HepG2 (cell line): ENCODE measurements around the gene UBE2QL1. TPM values are rescaled to one million over a fixed set of nuclear protein-coding genes. Genes with fewer than 3 reads are reported as not detected.

Source experiments
- ATAC-seq: fragments of 200-7000 bp; cut with Tn5 transposase; 3 replicates; pipeline ENCODE4 v1.9.1; 2020; ENCODE audit warnings: mild to moderate bottlenecking, moderate library complexity
- BruUV-seq: library from RNA; stranded (reverse); fragments of 400-500 nt; replicated peaks from 2 replicates; lab custom pipeline; 2021; lab: Mats Ljungman, UMichigan
- CTCF ChIA-PET: fragments of 300-600 bp; formaldehyde crosslinking; extraction: SDS; loops from one replicate; lab custom pipeline; 2021; ENCODE audit warnings: low total read pairs, inconsistent platforms, low intra/inter-chr PET ratio; lab: Yijun Ruan, JAX
- POLR2A ChIA-PET: fragments of 350-600 bp; sonication (Branson Sonifier 250); formaldehyde crosslinking; loops from one replicate; lab custom pipeline; 2020; ENCODE audit warnings: antibody characterized with exemption, inconsistent platforms; lab: Yijun Ruan, JAX
- DNase-seq: peaks from one replicate; pipeline ENCODE4 v3.0.0-alpha.2; 2015; ENCODE audit warnings: low spot score
- FAIRE-seq: peaks from 3 replicates; lab custom pipeline; 2011; peaks lifted over from hg19 to GRCh38; lab: Jason Lieb, UNC
- H2AFZ ChIP-seq: one replicate; pipeline ENCODE4 v1.6.1; 2011; ENCODE audit warnings: low read length, inconsistent platforms
- H3K27ac ChIP-seq: fragments of 300-600 bp; 3 replicates; pipeline ENCODE4 v1.8.0; 2011; ENCODE audit warnings: mixed run types, mild to moderate bottlenecking, mixed read lengths, low read length, inconsistent platforms; ENCODE audit not compliant: insufficient read depth; ENCODE audit errors: extremely low read length
- H3K27me3 ChIP-seq, 2 experiments: fragments of 200-600 bp in 1 of 2; 2 replicates in 1 of 2; 3 replicates in 1 of 2; pipeline versions ENCODE4 v1.6.0 to v1.8.0; 2011; ENCODE audit warnings: low read length in 2 of 2, mild to moderate bottlenecking in 2 of 2, moderate library complexity in 2 of 2, inconsistent platforms in 1 of 2; ENCODE audit not compliant: insufficient read depth in 2 of 2, control insufficient read depth in 1 of 2
- H3K36me3 ChIP-seq, 2 experiments: fragments of 200-600 bp in 1 of 2; replicated peaks in 1 of 2; 2 replicates in 1 of 2; 3 replicates in 1 of 2; pipeline versions ENCODE4 v1.5.1 to v1.8.0; 2011; ENCODE audit warnings: low read length in 2 of 2, inconsistent platforms in 1 of 2; ENCODE audit not compliant: insufficient read depth in 2 of 2, control insufficient read depth in 1 of 2
- H3K4me1 ChIP-seq: 2 replicates; pipeline ENCODE4 v1.5.1; 2012; ENCODE audit warnings: low read length, inconsistent platforms; ENCODE audit not compliant: insufficient read depth
- H3K4me2 ChIP-seq: 2 replicates; pipeline ENCODE4 v1.6.0; 2011; ENCODE audit warnings: low read depth, low read length, inconsistent platforms
- H3K4me3 ChIP-seq, 3 experiments: fragments of 200-600 bp in 1 of 3; sonication (generic), shearing (Covaris generic) in 1 of 3; replicated peaks in 1 of 3; 2 replicates each; pipeline ENCODE4 v1.5.1; 2011 to 2016; ENCODE audit warnings: low read length in 3 of 3, inconsistent platforms in 2 of 3, low read depth in 2 of 3, mild to moderate bottlenecking in 2 of 3, control low read depth in 1 of 3, mixed read lengths in 1 of 3; ENCODE audit not compliant: insufficient read depth in 1 of 3
- H3K79me2 ChIP-seq: one replicate; pipeline ENCODE4 v1.6.1; 2011; ENCODE audit warnings: low read length, inconsistent platforms; ENCODE audit not compliant: insufficient read depth
- H3K9ac ChIP-seq: 2 replicates; pipeline ENCODE4 v1.6.0; 2011; ENCODE audit warnings: mild to moderate bottlenecking, low read depth, low read length, inconsistent platforms; ENCODE audit not compliant: insufficient read depth
- H3K9me3 ChIP-seq: 2 replicates; pipeline ENCODE4 v1.5.1; 2012; ENCODE audit warnings: mild to moderate bottlenecking, low read length
- H4K20me1 ChIP-seq: 2 replicates; pipeline ENCODE4 v1.6.0; 2011; ENCODE audit warnings: inconsistent platforms, mild to moderate bottlenecking, low read length, moderate library complexity; ENCODE audit not compliant: insufficient read depth
- POLR2AphosphoS2 ChIP-seq: IDR thresholded peaks from 2 replicates; pipeline ENCODE4 v1.6.1; 2011; ENCODE audit warnings: low read depth, low read length, improper control_type of control experiment
- ZKSCAN8 ChIP-seq: IDR thresholded peaks from 2 replicates; pipeline ENCODE4 v1.6.1; 2016; ENCODE audit warnings: borderline replicate concordance, missing genetic modification reagents, missing compliant biosample characterization
- ZNF546 ChIP-seq: sonication (generic); formaldehyde crosslinking; conservative IDR thresholded peaks from 2 replicates; pipeline ENCODE4 v1.8.1; 2023; ENCODE audit warnings: mild to moderate bottlenecking, missing genetic modification reagents
- ZNF792 ChIP-seq: IDR thresholded peaks from 2 replicates; pipeline ENCODE4 v1.6.1; 2016
- ZSCAN9 ChIP-seq: IDR thresholded peaks from 2 replicates; pipeline ENCODE4 v1.6.1; 2016; ENCODE audit warnings: borderline replicate concordance
- WGBS: methylation state at CpG from one replicate; pipeline ENCODE4 v1.1.6; 2017; ENCODE audit warnings: low lambda C conversion rate; 5-methylcytosine and 5-hydroxymethylcytosine counted together
- in situ Hi-C: cut with HindIII; loops from 2 replicates; pipeline ENCODE4 v1.10.0; 2017; ENCODE audit warnings: low pct_unique_long_range_greater_than_20kb; ENCODE audit not compliant: extremely low pct_ligation_motif_present
- intact Hi-C: fragments of 100-400 bp; cut with micrococcal nuclease; formaldehyde crosslinking; loops from one replicate; pipeline ENCODE4 v1.10.0; 2022; ENCODE audit not compliant: unreplicated experiment
- polyA plus RNA-seq, 8 experiments: library from polyadenylated mRNA; depleted of rRNA in 3 of 8; stranded (reverse) in 7 of 8; unstranded in 1 of 8; fragments of >200 nt; fragmentation: Illumina TruSeq in 4 of 8; extraction: Trizol in 4 of 8; gene quantifications; 2 replicates each; pipeline versions ENCODE4 v1.2.1 to v1.2.3, GENCODE V29; 2011 to 2016; ENCODE audit warnings: low read depth in 4 of 8, missing spikeins in 1 of 8, mixed read lengths in 1 of 8; ENCODE audit not compliant: insufficient read depth in 1 of 8
- total RNA-seq, 5 experiments: library from RNA; depleted of rRNA; stranded (reverse); fragments of >200 nt; fragmentation: Illumina TruSeq; extraction: Trizol; gene quantifications; 2 replicates each; pipeline ENCODE4 v1.2.3, GENCODE V29; 2016; ENCODE audit warnings: low read depth in 1 of 5
- TF ChIP-seq, protein P1 (sequence below): sonication (generic); formaldehyde crosslinking; IDR thresholded peaks from one replicate; pipeline ENCODE4 v1.5.1; 2020; ENCODE audit warnings: mild to moderate bottlenecking, missing genetic modification reagents; ENCODE audit errors: not compliant biosample characterization

The UBE2QL1 gene
- total and polyA plus RNA-seq, 2 of the 13 experiments (the other 11 are each of a cell fraction or from before 2014, with no cell fraction given), result not detected

DNA sequence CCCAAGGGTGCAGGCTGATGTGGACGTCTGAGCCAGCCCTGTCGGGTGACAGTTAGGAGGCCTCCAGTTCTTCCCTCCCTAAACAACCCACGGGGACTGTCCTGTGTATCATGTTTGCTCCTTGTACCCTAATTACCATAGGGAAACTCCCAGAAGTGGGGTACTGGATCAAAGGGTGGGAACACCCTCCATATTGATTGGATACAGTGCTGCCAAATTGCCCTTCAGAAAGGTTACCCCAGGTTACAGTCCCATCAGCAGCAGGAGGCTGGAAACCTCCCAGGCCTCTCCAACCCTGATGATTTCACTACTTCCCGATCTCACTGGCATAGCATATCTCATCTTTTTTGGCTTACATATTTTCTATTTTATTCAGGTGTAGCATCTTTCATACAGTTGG lies 22.0 kb downstream of the UBE2QL1 start:
- no peak overlapping the region for H3K27ac ChIP-seq
- H3K4me2 ChIP-seq, result no peak overlapping the region
- H3K27me3 ChIP-seq, result peaks cover 0 to 13% of the 10 kb centered on the region in 2 experiments; a peak in 1 of 5 replicates
- CTCF ChIA-PET, result no interaction called here
- intact Hi-C loops, result no loop called here
- POLR2A ChIA-PET, result no interaction called here
- no TSS peak for BruUV-seq
- no peak overlapping the region for H3K9ac ChIP-seq
- FAIRE-seq (no peak), ATAC-seq (no peak), DNase-seq (no peak)
- H3K9me3 ChIP-seq, result no peaks in the 10 kb centered on the region
- no peaks in the 10 kb centered on the region for H3K36me3 ChIP-seq
- WGBS, result 39% methylated on average over 3 of the region's 4 CpGs
- H3K79me2 ChIP-seq, result no peaks in the 10 kb centered on the region
- H3K4me3 ChIP-seq, result no peak overlapping the region
- H2AFZ ChIP-seq, result no peak overlapping the region
- no peaks in the 10 kb centered on the region for H3K4me1 ChIP-seq
- in situ Hi-C loops, result no loop called here
- TF ChIP-seq ZNF546 (CRISPR knock-in tag) (no peak), ZKSCAN8 (CRISPR knock-in tag) (no peak), ZSCAN9 (CRISPR knock-in tag) (no peak), POLR2AphosphoS2 (no peak), ZNF792 (CRISPR knock-in tag) (no peak)
- TF ChIP-seq, protein P1, sequence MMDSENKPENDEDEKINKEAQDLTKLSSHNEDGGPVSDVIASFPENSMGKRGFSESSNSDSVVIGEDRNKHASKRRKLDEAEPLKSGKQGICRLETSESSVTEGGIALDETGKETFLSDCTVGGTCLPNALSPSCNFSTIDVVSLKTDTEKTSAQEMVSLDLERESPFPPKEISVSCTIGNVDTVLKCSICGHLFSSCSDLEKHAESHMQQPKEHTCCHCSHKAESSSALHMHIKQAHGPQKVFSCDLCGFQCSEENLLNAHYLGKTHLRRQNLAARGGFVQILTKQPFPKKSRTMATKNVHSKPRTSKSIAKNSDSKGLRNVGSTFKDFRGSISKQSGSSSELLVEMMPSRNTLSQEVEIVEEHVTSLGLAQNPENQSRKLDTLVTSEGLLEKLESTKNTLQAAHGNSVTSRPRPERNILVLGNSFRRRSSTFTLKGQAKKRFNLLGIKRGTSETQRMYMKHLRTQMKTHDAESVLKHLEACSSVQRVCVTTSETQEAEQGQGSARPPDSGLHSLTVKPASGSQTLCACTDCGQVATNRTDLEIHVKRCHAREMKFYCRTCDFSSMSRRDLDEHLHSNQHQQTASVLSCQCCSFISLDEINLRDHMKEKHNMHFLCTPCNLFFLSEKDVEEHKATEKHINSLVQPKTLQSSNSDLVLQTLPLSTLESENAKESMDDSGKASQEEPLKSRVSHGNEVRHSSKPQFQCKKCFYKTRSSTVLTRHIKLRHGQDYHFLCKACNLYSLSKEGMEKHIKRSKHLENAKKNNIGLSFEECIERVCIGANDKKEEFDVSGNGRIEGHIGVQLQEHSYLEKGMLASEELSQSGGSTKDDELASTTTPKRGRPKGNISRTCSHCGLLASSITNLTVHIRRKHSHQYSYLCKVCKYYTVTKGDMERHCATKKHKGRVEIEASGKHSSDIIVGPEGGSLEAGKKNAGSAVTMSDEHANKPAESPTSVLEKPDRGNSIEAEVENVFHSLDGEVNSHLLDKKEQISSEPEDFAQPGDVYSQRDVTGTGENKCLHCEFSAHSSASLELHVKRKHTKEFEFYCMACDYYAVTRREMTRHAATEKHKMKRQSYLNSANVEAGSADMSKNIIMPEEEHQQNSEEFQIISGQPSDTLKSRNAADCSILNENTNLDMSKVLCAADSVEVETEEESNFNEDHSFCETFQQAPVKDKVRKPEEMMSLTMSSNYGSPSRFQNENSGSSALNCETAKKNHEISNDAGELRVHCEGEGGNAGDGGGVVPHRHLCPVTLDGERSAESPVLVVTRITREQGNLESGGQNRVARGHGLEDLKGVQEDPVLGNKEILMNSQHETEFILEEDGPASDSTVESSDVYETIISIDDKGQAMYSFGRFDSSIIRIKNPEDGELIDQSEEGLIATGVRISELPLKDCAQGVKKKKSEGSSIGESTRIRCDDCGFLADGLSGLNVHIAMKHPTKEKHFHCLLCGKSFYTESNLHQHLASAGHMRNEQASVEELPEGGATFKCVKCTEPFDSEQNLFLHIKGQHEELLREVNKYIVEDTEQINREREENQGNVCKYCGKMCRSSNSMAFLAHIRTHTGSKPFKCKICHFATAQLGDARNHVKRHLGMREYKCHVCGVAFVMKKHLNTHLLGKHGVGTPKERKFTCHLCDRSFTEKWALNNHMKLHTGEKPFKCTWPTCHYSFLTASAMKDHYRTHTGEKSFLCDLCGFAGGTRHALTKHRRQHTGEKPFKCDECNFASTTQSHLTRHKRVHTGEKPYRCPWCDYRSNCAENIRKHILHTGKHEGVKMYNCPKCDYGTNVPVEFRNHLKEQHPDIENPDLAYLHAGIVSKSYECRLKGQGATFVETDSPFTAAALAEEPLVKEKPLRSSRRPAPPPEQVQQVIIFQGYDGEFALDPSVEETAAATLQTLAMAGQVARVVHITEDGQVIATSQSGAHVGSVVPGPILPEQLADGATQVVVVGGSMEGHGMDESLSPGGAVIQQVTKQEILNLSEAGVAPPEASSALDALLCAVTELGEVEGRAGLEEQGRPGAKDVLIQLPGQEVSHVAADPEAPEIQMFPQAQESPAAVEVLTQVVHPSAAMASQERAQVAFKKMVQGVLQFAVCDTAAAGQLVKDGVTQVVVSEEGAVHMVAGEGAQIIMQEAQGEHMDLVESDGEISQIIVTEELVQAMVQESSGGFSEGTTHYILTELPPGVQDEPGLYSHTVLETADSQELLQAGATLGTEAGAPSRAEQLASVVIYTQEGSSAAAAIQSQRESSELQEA (CRISPR knock-in tag), result no peak
- H4K20me1 ChIP-seq, result no peaks in the 10 kb centered on the region
